ENCODE results near the gene LTBP2. TPM values are rescaled to one million over a fixed set of nuclear protein-coding genes. Genes with fewer than 3 reads are reported as not detected.

LTBP2 gene
- total RNA-seq, 2 donors from 2014 or later: 0.25 to 0.84 TPM

DNA sequence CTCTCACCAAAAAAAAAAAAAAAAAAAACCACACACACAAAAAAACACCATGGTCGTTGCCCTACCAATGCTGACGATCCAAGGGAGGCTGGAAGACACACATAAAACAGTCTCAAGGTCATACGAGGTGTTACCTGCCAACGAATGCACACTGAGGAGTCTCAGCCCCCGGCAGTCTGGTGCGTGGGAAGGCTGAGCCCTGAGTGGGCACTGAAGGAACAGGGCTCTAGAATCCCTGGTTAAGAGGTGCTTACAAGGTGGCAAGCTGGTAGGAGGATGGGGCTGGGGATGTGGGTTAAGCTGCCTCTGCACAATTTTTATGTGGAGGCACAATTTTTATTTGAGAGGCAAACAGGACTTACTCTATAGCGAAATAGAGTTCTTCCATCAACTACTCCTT, 7.9 kb downstream of the LTBP2 start:
- no peaks in the 10 kb centered on the region for H3K36me3 Mint-ChIP-seq (ENCODE audit: insufficient read depth in 2 of 2)
- no peak for DNase-seq
- H3K4me1 Mint-ChIP-seq (ENCODE audit: low read depth): peaks cover 4% of the 10 kb centered on the region
- no peak overlapping the region for H3K27ac Mint-ChIP-seq
- H3K9me3 Mint-ChIP-seq: no peaks in the 10 kb centered on the region
- ATAC-seq (replicated peaks in 1 of 2): no peak
- no peaks in the 10 kb centered on the region for H3K27me3 Mint-ChIP-seq (ENCODE audit: low read depth)
- H3K4me3 Mint-ChIP-seq: no peak overlapping the region

- no peak overlapping the region for H3K4me3 Mint-ChIP-seq
- DNase-seq (no peak), ATAC-seq (replicated peaks in 1 of 2) (no peak)
- no peaks in the 10 kb centered on the region for H3K4me1 Mint-ChIP-seq (ENCODE audit: low read depth)
- H3K9me3 Mint-ChIP-seq: no peaks in the 10 kb centered on the region
- H3K27me3 Mint-ChIP-seq (ENCODE audit: low read depth): no peaks in the 10 kb centered on the region
- H3K27ac Mint-ChIP-seq: no peak overlapping the region
- H3K36me3 Mint-ChIP-seq (ENCODE audit: insufficient read depth in 2 of 2): no peaks in the 10 kb centered on the region
These were observed 10.1 kb downstream of the LTBP2 start for GRCh38 chr14:74601982-74602381.

- Mint-ChIP-seq H3K27ac (no peak overlapping the region), H3K9me3 (no peaks in the 10 kb centered on the region)
These were observed 12.1 kb downstream of the LTBP2 start for GRCh38 chr14:74599946-74600345.

DNA sequence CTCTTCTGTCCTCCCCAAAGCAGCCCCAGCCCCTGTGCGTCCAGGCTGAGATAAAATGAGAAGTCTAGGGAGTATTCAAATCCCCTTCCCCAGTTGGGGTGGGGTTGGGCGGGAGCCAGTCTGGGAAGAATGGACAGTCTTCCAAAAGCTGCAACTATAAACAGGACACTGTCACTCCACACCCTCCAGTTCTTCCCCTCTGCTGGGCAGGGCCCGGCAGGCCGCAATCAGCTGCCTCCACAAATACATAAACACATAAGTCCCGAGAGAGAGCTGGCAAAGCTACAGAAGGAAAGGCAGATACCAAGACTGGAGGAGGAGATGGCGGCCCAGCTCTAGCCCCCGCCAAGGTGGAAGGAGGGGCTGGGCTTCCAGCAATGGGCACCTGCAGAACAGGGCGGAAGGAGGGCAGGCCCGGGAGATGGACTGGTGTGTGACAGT, 12.7 kb downstream of the LTBP2 start:
- H3K4me1 Mint-ChIP-seq (ENCODE audit: low read depth): no peaks in the 10 kb centered on the region
- no peak for ATAC-seq (replicated peaks in 1 of 2)
- H3K9me3 Mint-ChIP-seq: no peaks in the 10 kb centered on the region
- H3K36me3 Mint-ChIP-seq (ENCODE audit: insufficient read depth in 2 of 2): no peaks in the 10 kb centered on the region
- H3K4me3 Mint-ChIP-seq: no peak overlapping the region
- no peak for DNase-seq
- H3K27me3 Mint-ChIP-seq (ENCODE audit: low read depth): no peaks in the 10 kb centered on the region
- no peak overlapping the region for H3K27ac Mint-ChIP-seq

More at GRCh38 chr14:74599946-74600345, 12.1 kb downstream of the LTBP2 start:
- DNase-seq (no peak), ATAC-seq (replicated peaks in 1 of 2) (no peak)
- H3K27me3 Mint-ChIP-seq (ENCODE audit: low read depth): no peaks in the 10 kb centered on the region
- no peaks in the 10 kb centered on the region for H3K36me3 Mint-ChIP-seq (ENCODE audit: insufficient read depth in 2 of 2)
- H3K4me3 Mint-ChIP-seq: no peak overlapping the region
- no peaks in the 10 kb centered on the region for H3K4me1 Mint-ChIP-seq (ENCODE audit: low read depth)

DNA sequence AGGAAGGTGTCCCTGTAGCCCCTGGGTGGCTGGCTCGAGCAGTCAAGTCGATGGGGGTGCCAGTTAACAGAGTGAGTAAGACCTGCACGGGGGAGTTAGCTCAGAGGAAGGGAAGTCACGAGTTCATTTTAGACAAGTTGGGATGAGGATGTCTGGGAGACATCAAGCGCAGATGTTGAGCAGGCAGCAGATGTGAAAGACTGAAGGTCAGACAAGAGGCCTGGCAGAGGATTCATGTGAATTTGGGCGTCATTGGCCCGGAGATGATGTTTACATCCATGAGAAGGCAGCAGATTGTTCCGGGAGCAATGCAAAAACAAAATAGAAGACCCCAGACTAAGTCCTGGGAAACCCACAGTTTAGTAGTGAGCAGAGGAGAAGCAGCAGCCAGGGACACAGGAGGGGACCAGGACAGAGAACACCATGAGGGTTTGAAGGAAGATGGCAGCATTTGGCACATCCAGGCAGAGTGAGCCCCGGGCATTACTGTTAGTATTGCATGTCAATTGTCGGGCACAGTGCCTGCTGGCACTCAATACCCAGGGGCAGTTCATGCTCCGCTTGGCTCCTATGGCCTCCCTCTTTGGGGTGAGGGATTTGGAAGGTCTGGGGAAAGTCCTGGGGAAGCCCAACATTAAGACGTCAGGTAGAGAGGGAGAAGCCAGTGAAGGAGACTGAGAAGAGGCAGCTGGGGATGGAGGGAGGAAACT, 15.1 kb downstream of the LTBP2 start:
- Mint-ChIP-seq H3K4me1 (ENCODE audit: low read depth) (no peaks in the 10 kb centered on the region), H3K27ac (no peak overlapping the region), H3K4me3 (no peak overlapping the region), H3K36me3 (ENCODE audit: insufficient read depth in 2 of 2) (no peaks in the 10 kb centered on the region), H3K27me3 (ENCODE audit: low read depth) (no peaks in the 10 kb centered on the region), H3K9me3 (no peaks in the 10 kb centered on the region)
- DNase-seq (no peak), ATAC-seq (replicated peaks in 1 of 2) (no peak)

DNA sequence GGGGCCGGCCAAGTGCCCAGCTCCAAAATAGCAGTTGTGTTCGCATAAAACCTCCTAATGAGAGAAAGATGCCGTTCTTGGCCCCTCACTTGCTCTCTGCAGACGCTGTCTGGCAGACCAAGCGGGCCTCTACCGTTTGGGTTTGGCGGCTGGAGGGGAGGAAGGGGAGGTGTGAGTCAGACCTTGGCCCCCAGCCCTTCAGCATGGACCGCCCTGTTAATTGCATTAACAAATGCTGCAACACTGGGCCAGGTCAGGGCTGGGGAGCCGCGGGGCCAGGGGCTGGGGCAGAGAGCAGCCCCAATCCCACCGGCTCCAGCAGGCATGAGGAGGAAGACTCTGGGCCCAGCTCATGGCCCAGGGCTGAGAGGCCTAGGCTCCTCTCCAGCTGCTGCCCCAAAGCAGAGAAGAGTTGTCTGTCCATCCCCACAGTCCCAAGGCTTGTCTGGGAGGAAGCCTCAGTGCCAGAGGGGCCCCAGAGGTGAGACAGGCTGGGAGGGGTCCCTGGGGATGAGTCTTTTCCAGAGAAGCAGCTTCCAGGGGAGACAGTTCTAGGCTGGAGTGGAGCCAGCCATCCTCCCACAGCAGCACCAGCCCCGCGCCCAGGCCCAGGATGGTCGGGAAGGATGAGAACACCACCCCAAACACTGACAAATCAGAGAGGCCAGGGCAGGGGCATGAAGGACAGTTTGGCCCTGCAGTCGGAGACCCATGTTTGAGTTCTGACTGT, 16.9 kb downstream of the LTBP2 start:
- H3K27ac Mint-ChIP-seq: no peak overlapping the region
- no peaks in the 10 kb centered on the region for H3K36me3 Mint-ChIP-seq (ENCODE audit: insufficient read depth in 2 of 2)
- DNase-seq (no peak), ATAC-seq (replicated peaks in 1 of 2) (no peak)
- H3K4me3 Mint-ChIP-seq: no peak overlapping the region
- H3K27me3 Mint-ChIP-seq (ENCODE audit: low read depth): no peaks in the 10 kb centered on the region
- no peaks in the 10 kb centered on the region for H3K9me3 Mint-ChIP-seq
- H3K4me1 Mint-ChIP-seq (ENCODE audit: low read depth): no peaks in the 10 kb centered on the region

- no peak for ATAC-seq (replicated peaks in 1 of 2)
- Mint-ChIP-seq H3K4me1 (ENCODE audit: low read depth) (no peaks in the 10 kb centered on the region), H3K4me3 (no peak overlapping the region), H3K27me3 (ENCODE audit: low read depth) (no peaks in the 10 kb centered on the region), H3K27ac (no peak overlapping the region), H3K9me3 (no peaks in the 10 kb centered on the region), H3K36me3 (ENCODE audit: insufficient read depth in 2 of 2) (no peaks in the 10 kb centered on the region)
- DNase-seq: no peak
These were observed 17.4 kb downstream of the LTBP2 start for GRCh38 chr14:74594606-74595005.

GRCh38 chr14:74594029-74594428, 18.0 kb downstream of the LTBP2 start:
- Mint-ChIP-seq H3K4me1 (ENCODE audit: low read depth) (no peaks in the 10 kb centered on the region), H3K9me3 (no peaks in the 10 kb centered on the region), H3K27me3 (ENCODE audit: low read depth) (no peaks in the 10 kb centered on the region), H3K4me3 (no peak overlapping the region), H3K36me3 (ENCODE audit: insufficient read depth in 2 of 2) (no peaks in the 10 kb centered on the region), H3K27ac (no peak overlapping the region)
- no peak for ATAC-seq (replicated peaks in 1 of 2)
- DNase-seq: no peak

DNA sequence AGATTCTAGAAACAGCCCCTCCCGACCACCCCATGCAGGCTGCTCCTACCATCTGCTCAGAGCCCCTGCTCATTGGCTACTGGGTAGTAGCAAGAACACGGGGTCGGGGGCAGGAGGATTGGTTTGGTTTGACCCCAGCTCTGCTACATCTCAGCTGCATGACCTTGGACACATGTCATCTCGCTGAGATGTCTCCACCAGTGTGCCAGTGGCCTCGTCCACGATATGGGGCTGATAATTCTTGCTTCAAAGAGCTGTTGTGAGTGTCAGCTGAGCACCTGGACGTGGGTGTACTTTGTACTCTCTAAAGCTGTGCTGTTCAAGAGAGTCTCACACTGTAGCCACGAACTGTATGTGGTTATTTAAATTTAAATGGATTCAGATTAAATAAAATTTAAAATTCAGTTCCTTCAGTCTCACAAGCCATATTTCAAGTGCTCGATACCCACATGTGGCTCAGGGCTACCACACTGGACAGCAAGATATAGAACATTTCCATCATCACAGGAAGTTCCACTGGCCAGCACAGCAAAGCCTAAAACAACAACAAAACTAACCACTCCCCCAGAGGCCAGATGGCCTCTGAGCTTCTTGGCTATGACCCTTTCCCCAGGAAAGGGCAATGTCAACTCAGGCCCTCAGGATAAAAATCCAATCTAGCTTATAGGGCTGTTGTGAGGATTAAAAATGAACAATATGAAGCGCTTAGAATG, 18.6 kb downstream of the LTBP2 start:
- H3K4me1 Mint-ChIP-seq (ENCODE audit: low read depth): no peaks in the 10 kb centered on the region
- no peak overlapping the region for H3K27ac Mint-ChIP-seq
- ATAC-seq (replicated peaks in 1 of 2) (no peak), DNase-seq (no peak)
- no peaks in the 10 kb centered on the region for H3K27me3 Mint-ChIP-seq (ENCODE audit: low read depth)
- no peaks in the 10 kb centered on the region for H3K36me3 Mint-ChIP-seq (ENCODE audit: insufficient read depth in 2 of 2)
- no peak overlapping the region for H3K4me3 Mint-ChIP-seq
- H3K9me3 Mint-ChIP-seq: no peaks in the 10 kb centered on the region

- no peak overlapping the region for H3K27ac Mint-ChIP-seq
- no peak overlapping the region for H3K4me3 Mint-ChIP-seq
- H3K27me3 Mint-ChIP-seq (ENCODE audit: low read depth): no peaks in the 10 kb centered on the region
- H3K36me3 Mint-ChIP-seq (ENCODE audit: insufficient read depth in 2 of 2): no peaks in the 10 kb centered on the region
- DNase-seq (no peak), ATAC-seq (replicated peaks in 1 of 2) (no peak)
- no peaks in the 10 kb centered on the region for H3K9me3 Mint-ChIP-seq
- H3K4me1 Mint-ChIP-seq (ENCODE audit: low read depth): no peaks in the 10 kb centered on the region
These were observed 19.4 kb downstream of the LTBP2 start for GRCh38 chr14:74592476-74593201.

- Mint-ChIP-seq H3K27me3 (ENCODE audit: low read depth) (no peaks in the 10 kb centered on the region), H3K4me3 (no peak overlapping the region), H3K9me3 (no peaks in the 10 kb centered on the region), H3K36me3 (ENCODE audit: insufficient read depth in 2 of 2) (no peaks in the 10 kb centered on the region), H3K27ac (no peak overlapping the region), H3K4me1 (ENCODE audit: low read depth) (no peaks in the 10 kb centered on the region)
- ATAC-seq (replicated peaks in 1 of 2) (no peak), DNase-seq (no peak)
These were observed 20.1 kb downstream of the LTBP2 start for GRCh38 chr14:74591899-74592298.

- Mint-ChIP-seq H3K4me1 (ENCODE audit: low read depth) (no peaks in the 10 kb centered on the region), H3K27me3 (ENCODE audit: low read depth) (no peaks in the 10 kb centered on the region), H3K36me3 (ENCODE audit: insufficient read depth in 2 of 2) (no peaks in the 10 kb centered on the region), H3K27ac (no peak overlapping the region), H3K9me3 (no peaks in the 10 kb centered on the region), H3K4me3 (no peak overlapping the region)
- DNase-seq (no peak), ATAC-seq (replicated peaks in 1 of 2) (no peak)
These were observed 20.6 kb downstream of the LTBP2 start for GRCh38 chr14:74591394-74591793.

Data from activated T-cell treated with anti-CD3 and anti-CD28 coated beads, Interleukin-2, amount 50 U/mL, for 72 hours (primary cell).